ENCODE measurements around the gene PNPLA3.

PNPLA3 gene, protein sequence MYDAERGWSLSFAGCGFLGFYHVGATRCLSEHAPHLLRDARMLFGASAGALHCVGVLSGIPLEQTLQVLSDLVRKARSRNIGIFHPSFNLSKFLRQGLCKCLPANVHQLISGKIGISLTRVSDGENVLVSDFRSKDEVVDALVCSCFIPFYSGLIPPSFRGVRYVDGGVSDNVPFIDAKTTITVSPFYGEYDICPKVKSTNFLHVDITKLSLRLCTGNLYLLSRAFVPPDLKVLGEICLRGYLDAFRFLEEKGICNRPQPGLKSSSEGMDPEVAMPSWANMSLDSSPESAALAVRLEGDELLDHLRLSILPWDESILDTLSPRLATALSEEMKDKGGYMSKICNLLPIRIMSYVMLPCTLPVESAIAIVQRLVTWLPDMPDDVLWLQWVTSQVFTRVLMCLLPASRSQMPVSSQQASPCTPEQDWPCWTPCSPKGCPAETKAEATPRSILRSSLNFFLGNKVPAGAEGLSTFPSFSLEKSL

DNA sequence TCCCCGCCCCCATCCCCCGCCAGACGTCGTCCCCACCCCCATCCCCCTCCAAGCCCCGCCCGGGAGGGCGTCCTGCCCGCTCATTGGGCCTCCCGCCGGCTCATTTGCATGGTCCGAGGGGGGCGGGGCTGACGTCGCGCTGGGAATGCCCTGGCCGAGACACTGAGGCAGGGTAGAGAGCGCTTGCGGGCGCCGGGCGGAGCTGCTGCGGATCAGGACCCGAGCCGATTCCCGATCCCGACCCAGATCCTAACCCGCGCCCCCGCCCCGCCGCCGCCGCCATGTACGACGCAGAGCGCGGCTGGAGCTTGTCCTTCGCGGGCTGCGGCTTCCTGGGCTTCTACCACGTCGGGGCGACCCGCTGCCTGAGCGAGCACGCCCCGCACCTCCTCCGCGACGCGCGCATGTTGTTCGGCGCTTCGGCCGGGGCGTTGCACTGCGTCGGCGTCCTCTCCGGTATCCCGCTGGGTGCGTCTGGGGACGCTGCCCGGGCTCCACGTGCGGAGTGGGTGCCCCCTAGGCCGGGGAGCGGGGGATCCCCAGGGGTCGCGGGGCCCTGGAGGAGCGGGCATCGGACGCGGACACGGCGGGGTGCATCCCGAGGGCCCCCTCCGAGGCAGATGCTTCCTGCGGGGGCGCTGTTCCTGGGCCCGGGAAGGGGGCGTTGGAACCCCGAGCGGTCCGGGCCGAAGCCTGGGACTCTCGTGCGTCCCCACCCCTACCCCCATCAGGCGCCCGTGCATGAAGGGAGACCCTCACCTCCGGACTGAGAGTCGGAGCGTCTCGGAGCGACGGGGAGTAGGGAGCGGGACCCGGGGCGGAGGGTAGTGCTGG is at the start of gene PNPLA3:
PNPLA3 (plus strand) TSS at position 175 of the 834 bp plus-strand sequence; CDS start at position 282, 107 bp downstream.
- DNase-seq (ENCODE audit: low read depth in 3 of 3) = peak; percentile 55 to 81 (median 64)

DNA sequence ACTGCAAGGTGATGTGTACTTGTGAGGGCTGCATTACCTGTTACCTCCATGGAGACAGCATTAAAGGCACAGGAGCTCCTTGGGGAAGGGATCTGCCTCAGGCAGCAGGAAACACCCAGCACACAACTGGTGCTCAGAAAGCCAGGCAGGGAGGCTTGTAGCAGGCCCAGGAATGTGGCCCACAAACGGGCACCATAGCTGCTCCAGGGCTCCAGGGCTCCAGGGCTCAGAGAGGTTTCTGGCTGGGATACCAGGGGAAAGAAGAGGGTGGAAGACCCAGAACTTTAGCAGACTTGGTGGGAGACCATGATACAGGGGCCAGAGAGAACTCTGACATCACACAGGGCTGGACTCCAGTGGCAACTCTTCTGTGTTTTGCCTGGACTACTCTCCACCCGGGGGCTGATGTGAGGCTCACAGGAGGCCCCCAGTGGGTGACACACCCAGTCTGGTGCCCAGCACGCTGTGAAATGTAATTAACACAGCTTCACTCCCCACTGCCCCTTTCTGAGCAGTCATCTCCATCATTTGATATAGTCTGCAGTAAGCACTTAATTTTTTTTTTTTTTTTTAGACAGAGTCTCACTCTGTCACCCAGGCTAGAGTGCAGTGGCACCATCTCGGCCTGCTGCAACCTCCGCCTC is 46.6 kb upstream of the PNPLA3 start:
- no peak for DNase-seq (ENCODE audit: low read depth in 3 of 3)

DNA sequence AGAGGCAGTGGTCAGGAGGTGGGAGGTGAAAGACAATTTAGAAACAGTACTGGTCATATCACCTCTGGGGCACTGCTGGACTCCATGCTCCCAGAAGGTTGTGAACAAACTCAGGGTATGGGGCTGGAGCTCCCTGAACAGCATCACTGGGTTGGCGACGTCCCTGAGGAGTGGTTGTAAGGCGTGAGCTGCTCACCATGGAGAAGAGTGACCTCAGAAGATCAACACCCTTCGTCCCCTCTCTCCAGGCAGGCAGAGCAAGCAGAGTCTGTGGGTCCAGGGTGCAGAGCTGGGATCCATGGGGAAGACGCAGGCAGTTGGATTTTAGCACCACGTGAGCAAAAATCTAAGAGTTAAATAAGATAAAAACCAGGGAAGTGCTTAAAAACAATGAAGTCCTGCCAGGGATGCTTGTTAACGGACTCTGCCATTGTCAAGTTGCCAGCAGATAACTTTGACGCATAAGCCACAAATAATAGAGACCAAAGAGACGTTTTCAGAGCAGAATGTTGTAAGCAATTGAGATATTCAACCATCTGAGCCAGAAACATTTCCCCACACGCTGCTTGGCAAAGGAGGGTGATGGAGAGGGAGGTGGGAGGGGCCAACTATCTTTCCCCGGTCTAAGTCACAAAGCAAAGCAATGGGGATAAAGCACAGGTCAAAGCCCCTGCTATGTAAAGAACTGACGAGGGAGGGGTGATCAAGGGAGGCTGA is 45.4 kb upstream of the PNPLA3 start:
- no peak for DNase-seq (ENCODE audit: low read depth in 3 of 3)

DNA sequence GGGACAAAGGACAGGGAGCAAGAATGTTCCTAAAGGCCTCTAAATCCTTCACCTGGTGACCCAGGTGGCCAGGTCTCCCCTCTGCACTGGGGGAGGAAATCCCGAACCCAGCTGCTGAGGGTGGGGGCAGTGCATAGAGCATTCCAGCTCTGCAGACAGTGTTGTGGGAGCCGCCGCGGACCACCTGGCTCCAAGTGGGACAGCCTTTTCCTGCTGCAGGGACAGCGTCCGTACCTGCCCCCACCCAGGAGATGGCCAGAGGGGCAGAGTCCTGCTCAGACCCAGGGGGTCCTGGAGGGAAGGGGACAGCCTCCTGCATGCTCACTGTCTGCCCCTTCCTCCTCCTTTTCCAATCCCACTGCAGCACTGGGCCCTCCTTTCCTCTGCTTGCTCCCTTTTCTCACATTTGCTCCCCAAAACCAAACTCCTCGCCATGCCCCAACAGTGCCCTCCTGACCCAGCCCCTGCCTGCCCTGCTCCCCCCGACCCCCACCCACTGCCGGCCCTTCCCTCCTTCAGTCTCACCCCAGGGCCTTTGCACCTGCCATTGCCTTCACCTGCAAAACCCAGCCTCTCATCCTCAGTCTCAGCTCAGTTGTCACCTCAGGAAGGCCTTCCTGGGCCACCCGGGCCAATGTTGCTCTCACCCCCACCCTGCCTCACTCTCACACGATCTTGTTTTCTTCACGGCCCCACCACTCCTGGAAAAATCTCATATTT is 44.6 kb upstream of the PNPLA3 start:
- DNase-seq (ENCODE audit: low read depth in 3 of 3) = no peak

- DNase-seq (ENCODE audit: low read depth in 3 of 3) = no peak
These were observed 43.6 kb upstream of the PNPLA3 start for GRCh38 chr22:43879901-43880540.

DNA sequence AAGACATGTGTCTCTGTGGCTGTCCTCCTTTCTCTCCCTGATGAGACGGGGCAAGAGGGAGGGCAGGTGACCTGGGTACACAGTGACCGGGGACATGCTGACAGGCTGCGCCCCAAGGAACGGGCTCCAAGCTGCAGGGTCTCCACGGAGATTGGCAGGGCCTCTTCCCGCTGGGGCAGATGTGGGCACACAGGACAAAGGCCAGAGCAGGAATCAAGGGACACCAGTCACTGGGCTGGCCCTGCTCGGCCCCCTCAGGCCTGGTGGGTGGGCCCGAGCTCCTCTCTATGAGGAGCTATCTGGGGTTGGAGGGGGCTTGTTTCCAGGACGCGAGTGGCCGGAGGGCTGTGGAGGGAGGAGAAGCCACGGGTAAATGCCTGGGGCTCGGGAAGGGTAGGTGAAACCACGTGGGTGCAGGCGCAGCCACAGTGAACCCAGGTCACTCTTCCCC is 43.0 kb upstream of the PNPLA3 start:
- no peak for DNase-seq (ENCODE audit: low read depth in 3 of 3)

DNA sequence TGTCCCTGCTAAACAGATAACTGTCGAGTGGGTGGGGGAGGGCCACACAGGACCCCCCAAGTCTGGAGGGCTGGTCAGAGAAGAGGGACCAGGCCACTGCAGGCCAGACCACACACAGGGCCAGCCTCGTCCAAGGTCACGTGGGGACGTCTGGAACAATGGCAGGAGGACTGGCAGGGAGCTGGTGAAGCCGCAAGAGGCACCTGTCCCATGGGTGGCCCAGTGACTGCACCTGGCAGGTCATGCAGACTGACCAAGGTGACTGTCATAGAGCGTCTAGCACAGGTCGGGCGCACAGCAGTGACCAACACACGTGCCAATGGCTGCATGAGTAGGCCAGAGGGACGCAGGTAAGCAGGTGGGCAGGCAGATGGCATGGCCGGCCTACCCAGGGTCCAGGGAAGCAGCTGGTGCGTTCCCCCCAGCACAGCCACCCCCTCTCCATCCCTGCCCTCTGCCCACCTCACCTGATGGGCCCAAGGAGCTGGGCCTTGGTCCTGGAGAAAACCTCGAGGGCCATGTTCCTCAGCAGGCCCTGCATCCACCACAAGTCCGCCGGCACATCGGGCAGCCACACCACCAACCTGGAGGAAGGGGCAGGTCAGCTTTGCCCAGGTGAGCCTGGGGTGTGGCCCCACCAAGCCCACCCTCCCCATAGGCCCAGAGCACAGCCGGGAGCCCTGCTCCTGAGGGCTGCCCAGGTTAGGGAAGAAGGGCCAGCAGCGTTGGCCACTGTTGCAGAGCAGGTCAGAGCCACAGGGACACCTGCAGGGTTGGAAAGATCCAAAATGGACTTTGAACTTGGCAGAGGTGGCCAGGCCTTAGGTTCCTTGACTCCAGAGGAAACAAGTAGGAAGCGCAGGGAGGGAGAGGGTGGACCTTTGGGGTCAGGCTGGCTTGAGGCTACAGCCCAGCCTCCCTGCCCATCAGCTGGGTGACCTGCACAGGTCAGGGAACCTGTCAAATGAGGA is 42.2 kb upstream of the PNPLA3 start:
- DNase-seq (ENCODE audit: low read depth in 3 of 3) = no peak

DNA sequence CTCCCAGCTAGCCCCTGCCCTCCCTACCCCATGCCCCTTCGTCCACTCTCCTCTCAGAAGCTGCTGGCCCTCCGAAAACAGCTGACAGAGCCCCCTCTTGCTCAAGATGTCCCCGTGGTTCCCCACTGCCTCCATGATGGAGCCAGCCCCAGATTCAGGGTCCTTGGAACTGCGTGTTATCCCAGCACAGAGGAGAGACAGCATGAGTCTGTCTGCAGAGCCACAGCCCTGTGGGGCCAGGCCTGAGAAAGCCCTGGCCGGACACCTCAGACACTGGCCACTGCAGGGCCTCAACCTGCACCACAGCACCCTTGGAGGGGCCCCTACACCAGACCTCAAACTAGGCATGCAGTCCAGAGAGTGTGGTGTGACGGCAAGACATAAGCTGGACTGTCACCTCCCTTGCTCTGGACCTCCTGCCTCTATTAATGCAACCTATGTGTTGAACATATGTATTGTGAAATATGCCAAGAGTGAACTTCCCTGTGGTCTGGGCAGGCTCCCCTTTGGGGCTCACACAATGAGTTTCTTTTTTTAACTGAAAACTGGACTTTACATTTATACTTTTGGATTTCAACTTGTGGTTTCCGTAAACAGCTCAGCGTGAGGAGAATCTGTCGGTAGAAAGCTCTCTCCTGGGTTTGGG is 41.4 kb upstream of the PNPLA3 start:
- DNase-seq (ENCODE audit: low read depth in 3 of 3) = no peak

- DNase-seq (ENCODE audit: low read depth in 3 of 3) = peak; percentile 16 to 67 (median 19)
These were observed 40.5 kb upstream of the PNPLA3 start for GRCh38 chr22:43883012-43883661.

DNA sequence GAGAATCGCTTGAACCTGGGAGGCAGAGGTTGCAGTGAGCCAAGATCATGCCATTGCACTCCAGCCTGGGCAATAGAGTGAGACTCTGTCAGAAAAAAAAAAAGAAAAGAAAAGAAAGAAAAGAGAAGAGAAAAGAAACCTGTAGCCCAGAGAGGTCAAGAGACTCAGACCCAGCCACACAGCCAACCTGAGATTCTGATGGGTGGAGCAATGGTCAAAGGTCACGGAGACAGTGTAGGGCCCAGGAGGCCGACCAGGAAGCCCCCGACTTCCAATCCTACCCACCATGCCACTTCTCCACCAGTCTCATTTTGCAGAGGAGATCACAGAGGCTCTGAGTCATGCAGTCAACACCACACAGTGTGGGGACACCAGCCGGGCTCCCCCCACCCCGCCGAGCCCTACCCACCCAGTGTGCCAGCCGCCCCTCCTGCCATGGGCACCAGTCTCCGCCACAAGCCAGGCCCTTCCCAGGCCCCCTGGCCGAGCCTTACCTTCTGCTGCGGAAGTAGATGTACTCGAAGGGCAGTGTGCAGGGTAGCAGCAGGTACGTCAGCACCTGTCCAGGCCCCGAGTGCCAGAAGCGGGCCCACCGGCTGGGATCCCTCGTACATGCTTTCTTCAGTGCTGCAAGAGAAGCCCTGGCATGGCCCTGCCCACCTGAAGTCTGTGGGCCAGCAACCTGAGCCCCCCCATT is 39.7 kb upstream of the PNPLA3 start:
- DNase-seq (ENCODE audit: low read depth in 3 of 3) = no peak

- peak; percentile 28 to 55 (median 29) for DNase-seq (ENCODE audit: low read depth in 3 of 3)
These were observed 38.8 kb upstream of the PNPLA3 start for GRCh38 chr22:43884600-43885318.

- no peak for DNase-seq (ENCODE audit: low read depth in 3 of 3)
These were observed 38.3 kb upstream of the PNPLA3 start for GRCh38 chr22:43885319-43885671.

DNA sequence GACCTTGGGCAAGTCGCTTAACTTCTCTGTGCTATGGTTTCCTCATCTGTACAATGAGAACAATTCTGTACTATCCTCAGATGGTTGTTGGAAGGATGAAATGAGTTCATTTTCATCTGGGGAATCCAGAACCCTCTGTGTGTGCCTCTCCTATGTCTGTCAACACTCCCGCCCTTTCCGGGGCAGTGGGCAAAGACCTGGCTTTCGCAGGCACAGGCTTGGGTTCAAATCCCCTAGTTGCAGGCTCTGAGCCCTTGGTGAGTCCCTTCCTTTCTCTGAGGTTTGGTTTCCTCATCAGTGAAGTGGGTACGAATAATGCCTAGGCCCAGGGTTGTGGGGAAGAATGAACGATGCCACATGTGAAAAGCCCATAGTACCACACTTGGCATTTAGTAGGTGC is 37.8 kb upstream of the PNPLA3 start:
- no peak for DNase-seq (ENCODE audit: low read depth in 3 of 3)

DNA sequence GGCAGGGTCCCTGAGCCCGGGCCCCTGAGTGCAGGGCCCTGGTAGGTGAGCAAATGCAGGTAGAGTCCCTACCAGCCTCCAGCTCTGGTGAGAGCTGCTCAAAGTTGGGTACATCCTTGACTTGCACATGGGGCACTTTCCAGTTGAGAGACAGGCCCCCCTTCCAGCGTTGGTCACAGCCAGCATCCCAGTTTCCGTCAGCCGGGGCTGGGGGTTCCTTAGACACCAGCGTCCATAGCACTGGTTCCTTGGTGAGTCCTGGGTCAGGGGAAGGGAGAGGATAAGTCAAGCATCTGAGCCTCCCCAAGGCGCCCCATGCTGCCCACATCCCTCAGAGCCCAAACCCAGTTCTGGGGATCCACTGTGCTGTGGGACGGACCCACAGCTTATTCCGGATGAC is 37.4 kb upstream of the PNPLA3 start:
- DNase-seq (ENCODE audit: low read depth in 3 of 3) = no peak

DNA sequence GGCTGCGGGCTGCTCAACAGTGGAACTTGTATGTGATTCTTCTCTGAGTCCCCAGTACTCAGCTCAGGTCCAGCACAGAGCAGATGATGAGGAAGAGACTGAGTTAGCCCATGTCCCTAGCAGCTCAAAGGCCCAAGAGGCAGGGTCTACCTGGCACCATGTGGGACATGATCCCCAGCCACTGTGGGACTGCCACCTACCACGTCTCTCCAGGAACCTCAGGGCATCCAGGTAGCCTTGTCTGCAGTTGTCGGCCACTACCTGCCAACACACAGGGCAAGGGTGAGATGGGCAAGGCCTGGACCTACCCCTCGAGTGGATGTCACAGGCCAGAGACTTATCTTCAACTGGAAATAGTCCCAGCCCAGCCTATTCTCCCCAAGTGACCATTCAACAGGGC is 36.2 kb upstream of the PNPLA3 start:
- no peak for DNase-seq (ENCODE audit: low read depth in 3 of 3)

DNA sequence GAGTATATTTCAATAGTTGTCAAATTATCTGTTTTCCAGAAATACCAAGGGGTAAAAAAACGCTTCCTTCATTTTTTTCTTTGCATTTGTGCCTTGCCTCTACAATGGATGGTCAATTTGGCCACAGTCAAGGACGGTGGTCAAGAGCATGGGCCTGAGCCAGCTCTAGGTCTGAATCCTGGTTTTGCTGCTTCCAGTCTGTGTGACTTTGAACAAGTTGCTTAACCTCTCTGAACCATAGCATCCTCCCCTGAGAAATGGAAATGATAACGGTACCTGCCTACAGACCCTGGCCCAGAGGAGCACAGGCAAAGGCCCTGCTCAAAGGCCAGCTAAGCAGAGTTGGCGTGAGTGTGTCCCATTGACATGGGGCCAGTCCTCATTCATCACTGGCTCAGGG is 34.9 kb upstream of the PNPLA3 start:
- DNase-seq (ENCODE audit: low read depth in 3 of 3) = no peak
